ENCODE measurements around the gene RNASE1.
"Not testable (repeated sequence)": the region's sequence is repeated elsewhere in the genome, so short reads cannot be mapped to it uniquely, and the experiment has no call there.

The RNASE1 gene

DNA sequence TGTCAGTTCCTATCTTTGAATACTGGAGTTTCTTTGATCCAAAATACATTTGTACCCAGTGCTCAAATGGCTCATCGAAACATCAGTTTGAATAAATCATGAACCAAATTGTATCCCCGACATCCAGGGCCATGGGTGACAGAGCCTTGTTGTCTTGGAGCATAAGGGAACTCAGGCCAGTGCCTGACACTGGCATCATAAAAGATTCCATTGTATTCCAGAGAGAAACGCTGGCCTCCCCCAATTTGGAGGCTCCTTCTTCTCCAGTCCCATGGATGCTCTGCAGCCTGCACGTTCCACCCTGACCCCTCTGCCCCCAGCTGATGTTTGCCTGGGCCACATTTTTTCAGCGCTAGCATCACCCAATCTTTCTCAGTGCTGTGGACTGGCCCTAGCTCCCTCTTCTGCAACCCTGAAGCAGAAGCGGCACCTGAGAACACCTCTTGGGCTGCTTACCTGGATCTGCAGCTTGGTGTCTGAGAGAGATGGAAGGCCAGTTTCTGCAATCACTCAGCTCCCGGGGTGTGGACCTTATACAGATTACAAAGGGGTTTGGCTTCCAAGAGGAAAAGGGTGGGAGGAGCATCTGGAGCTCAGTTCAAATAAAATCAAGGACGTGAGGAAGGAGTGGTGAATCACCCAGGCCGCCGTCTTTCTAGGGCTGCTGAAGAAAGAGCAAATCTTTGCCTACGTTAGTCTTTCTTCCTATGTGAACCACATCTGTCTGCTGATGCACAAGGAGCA lies at the start of gene RNASE1:
Gene RNASE1, minus strand, starts transcription at position 504 of the 744 bp plus-strand sequence. CDS start 776 bp downstream, outside the sequence.
- FAIRE-seq (no peak), DNase-seq (ENCODE audit: insufficient read length, low spot score) (no peak)

DNA sequence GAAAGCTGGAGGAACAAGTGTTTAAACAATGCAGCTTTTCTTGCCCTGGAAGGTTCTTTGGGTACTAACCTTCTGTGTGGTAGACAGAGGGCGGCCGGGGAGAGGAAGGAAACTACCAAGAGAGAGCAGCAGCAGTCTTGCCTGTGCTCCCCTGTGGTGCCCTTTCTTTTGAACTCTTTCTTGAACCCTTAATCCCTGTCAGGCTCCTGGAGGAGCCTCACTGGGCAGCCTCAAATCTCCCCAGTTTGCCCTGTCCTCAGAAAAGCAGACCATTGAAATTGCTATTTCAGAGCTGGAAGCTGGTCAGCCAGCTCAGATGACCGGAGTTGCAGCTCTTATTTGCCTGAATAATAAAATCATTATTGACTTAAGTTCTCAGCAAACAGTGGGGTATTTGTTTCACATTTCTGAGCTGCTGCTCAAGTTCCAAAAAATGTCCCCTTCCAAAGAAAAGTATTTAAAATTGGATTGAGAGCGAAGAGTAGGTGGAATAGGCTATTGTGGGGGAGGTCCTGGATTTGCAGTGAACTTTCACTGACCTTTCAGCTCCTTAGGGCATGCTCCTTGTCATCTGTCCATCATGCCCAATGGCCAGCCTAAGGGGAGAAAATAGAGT lies 46.4 kb upstream of the RNASE1 start:
- no peak for DNase-seq (ENCODE audit: insufficient read length, low spot score)
- no peak for FAIRE-seq

DNA sequence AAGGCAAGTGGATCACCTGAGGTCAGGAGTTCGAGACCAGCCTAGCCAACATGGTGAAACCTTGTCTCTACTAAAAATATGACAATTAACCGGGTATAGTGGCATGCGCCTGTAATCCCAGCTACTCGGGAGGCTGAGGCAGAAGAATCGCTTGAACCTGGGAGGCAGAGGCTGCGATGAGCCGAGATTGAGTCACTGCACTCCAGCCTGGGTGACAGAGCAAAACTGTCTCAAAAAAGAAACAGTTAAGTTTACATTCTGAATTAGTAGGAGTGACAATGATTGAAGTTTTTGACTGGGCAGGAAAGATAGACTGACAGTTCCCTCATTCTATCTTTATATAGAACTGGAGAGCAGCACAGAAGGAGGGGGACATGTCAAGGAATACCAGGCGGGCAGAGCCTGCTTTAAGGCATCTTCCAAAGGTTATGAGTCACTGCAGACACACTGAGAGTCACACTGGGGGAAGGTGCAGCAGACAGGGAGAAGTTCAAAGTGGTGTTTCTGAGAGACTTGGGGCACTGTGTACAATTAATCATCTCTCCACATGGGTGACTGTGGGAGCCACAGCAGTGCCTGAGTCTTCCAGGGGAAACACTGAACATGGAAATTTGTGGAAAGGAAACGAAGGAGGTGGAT lies 45.8 kb upstream of the RNASE1 start:
- FAIRE-seq (no peak), DNase-seq (ENCODE audit: insufficient read length, low spot score) (no peak)

DNA sequence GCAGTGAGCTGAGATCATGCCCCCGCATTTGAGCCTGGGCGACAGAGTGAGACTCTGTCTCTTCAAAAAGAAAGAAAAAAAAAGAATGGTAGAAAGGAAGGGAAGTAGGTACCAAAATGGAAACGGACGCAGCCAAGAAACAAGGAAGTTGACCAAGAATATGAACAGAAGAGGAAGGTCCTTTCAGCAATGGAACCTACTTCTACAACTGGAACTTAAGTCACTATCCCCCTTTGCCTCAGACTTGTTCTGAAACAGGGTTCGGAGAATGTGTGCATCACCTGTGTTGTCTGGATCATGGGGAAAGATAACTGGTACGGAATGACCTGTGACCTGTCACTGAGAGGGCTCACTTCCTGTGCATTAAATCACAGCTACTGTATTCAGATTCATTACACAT lies 43.9 kb upstream of the RNASE1 start:
- FAIRE-seq: no peak
- DNase-seq (ENCODE audit: insufficient read length, low spot score): no peak

DNA sequence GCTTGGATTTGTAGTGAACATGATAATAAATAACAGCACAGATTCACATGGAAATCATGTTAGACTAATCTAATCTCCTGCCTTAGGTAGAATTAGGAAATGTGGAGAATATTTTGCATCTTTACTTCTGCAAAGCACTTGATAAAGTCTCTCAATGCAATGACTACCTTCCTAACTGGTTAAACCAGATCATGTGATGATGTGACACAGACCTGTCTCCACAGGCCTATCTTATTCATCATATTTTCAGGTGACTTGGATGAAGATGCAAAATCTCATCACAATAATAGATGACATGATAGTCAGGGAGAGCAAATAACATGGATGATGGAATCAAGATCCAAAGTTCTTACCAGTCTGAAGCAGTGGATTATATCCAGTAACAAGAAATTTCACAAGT lies 38.5 kb upstream of the RNASE1 start:
- DNase-seq (ENCODE audit: insufficient read length, low spot score) (no peak), FAIRE-seq (no peak)

DNA sequence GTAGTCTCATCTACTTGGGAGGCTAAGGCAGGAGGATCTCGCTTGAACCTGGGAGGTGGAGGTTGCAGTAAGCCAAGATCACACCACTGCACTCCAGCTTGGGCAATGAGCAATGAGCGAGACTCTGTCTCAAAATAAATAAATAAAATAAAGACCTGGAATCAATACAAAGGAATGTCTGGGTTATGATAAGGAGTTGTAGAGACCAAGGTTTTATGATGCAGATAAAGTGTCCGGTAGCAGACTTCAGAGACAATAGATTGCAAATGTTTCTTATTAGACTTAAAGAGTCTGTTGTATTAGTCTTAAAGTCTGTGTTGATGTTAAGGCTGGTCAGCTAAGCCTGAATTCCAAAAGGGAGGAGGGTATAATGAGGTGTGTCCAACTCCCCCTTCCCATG lies 35.2 kb upstream of the RNASE1 start:
- FAIRE-seq (no peak), DNase-seq (ENCODE audit: insufficient read length, low spot score) (no peak)

DNA sequence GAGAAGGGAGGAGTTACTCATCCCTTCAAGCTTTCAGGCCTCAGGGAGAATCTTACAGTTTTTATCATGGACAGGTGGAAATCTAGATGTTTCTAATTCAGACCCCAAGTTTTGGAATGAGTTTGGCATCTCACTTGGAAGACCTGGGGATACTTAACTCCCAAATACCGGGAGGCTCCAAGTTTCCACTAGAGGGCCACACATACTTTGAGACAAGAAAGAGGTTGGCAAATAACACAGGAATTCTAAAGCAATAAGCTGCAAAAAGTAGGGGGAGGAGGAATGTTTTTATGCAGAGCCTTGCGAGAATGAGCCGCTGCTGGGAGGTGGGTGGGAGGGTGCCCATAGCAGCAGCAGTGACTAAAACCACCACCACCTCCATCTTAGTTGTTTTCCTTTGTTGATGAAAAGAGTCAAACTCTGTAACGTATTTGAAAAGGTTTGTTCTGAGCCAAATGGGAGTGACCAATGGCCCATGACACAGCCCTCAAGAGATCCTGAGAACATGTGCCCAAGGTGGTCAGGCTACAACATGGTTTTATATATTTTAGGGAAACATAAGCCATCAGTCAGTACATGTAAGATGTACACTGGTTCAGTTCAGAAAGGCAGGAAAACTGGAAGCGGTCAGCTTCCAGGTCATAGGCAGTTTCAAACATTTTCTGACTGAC lies 34.2 kb upstream of the RNASE1 start:
- DNase-seq (ENCODE audit: insufficient read length, low spot score) (no peak), FAIRE-seq (no peak)

DNA sequence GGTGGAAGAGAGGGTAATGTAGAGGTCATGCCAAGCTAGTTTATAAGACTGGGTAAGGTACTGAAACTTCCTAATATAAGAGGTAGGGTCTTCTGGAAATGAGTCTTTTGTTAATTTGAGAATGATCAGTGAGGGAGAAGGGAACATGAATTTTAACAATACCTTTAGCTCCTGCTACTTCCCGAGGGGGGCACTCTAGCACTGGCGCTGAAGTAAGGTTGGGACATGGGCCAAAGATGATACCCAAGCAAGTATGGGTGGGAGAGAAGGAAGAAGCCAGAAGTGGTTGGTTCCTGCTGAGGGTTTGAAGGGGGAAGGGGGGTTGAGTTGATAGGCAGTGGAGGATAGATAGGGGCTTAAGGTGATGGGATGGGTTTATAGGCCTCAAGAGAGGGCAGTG lies 32.3 kb upstream of the RNASE1 start:
- no peak for DNase-seq (ENCODE audit: insufficient read length, low spot score)
- FAIRE-seq: no peak

DNA sequence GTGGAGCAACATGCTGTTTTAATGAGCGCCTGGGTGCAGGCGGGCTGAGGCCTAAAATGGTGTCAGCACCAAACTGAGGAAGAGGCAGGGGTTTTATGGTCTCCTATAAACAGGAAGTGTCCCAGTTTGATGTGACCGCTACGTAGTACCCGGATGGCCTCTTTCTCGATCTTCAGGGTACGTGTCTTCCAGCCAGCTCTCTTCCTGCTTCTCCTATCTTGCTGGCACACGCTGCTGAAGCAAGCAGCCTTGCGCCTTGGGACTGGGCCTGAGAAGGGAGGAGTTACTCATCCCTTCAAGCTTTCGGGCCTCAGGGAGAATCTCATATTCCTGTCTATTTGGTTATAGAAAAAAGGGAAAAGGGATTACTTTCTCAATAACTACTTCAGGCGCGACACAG lies 28.2 kb upstream of the RNASE1 start:
- FAIRE-seq (no peak), DNase-seq (ENCODE audit: insufficient read length, low spot score) (no peak)

DNA sequence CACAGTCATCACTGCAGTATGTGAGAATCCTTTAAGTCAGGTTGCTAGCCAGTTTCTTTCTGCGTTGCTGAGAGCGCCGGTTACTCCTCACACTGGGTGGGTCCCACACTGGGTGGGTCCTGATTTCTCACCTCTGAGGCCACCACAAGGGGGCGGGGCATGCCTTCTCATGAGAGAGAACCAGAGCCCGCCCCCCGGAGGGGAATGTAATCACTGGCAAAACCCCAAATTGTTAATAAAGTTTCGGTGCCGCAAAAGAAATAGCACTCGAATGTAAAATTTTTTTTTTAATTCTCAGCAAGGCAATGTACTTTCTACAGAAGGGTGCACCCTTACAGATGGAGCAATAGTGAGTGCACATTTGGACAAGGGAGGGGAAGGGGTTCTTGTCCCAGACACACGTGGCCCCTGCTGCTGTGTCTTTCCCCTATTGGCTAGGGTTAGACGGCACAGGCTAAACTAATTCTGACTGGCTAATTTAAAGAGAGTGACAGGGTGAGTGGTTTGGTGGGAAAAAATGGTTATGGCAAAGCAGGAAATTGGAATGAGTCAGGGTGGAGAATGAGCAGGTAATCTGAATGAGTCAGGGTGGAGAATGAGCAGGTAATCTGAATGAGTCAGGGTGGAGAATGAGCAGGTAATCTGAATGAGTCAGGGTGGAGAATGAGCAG lies 25.5 kb upstream of the RNASE1 start:
- not testable (repeated sequence) for FAIRE-seq; DNase-seq (ENCODE audit: insufficient read length, low spot score)

DNA sequence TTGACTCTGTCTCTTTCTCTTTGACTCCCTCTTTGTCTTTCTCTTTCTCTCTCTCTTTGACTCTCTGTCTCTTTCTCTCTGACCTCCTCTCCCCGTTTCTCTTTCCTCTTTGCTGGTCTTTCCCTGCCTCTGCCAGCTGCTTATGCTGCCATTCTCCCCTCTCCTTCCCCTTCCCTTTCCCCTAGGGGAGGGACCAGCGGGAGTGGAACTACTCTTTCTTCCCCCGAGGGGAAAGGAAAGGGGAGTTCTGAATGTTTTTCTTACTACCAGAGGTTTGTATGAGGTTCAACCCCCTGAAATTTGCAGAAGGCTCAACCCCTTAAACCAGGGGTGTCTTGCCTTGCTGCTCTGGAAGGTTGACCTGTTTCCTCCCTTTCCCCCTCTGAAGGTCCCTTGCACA lies 24.7 kb upstream of the RNASE1 start:
- no peak for DNase-seq (ENCODE audit: insufficient read length, low spot score)
- FAIRE-seq: no peak

DNA sequence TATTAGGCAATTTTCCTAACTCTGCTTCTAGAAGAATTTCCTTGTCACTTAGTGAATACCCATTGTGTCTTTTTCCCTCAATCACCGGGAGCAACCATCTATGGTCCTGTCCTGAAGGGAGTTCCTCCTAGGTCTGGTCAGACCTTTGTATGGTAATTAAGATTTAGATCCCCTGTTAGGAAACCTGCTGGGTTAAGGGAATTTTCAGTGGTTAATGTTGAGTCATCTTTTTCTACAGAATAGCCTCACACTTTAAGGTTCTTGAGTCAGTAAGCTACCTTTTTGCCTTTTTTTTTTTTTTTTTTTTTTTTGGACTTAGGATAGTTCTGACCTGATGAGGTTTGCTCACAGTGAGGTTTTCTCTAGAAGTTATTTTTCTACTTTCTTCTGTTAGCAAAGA lies 24.0 kb upstream of the RNASE1 start:
- not testable (repeated sequence) for DNase-seq (ENCODE audit: insufficient read length, low spot score); FAIRE-seq

DNA sequence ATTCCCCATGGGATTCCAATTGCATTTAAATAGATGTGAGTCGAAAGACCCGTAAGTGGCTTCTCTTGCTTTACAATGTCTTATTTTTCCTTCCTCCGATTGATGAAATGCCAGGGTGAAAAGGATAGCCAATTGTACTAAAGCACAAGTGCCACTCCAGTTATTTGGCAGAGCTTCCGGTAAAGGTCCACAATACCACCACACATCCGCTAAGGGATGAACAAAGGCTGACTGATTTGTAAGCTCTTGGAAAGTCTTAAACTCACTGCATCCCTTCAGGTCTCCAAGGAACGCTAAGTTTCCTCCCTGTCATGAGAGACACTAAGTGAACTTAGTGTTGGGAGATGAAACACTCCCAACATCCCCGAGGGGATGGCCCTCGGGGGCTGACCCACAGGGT lies 21.2 kb upstream of the RNASE1 start:
- DNase-seq (ENCODE audit: insufficient read length, low spot score) (no peak), FAIRE-seq (no peak)

DNA sequence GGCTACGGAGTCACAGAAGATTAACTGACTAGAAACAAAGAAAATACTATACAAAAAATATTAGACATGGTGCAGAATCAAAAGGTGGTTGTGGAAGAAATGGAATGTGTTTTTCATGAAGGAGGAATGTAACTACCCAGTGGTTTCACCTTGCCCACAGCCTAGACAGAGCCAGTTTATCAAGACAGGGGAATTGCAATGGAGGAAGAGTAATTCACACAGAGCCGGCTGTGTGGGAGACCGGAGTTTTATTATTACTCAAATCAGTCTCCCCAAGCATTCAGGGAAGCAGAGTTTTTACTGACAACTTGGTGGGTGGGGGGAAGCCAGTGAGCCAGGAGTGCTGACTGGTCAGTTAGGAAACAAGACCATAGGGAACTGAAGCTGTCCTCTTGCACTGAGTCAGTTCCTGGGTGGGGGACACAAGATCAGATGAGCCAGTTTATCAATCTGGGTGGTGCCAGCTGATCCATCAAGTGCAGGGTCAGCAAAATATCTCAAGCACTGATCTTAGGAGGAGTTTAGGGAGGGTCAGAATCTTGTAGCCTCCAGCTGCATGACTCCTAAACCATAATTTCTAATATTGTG lies 19.0 kb upstream of the RNASE1 start:
- DNase-seq (ENCODE audit: insufficient read length, low spot score); FAIRE-seq: not testable (repeated sequence)

DNA sequence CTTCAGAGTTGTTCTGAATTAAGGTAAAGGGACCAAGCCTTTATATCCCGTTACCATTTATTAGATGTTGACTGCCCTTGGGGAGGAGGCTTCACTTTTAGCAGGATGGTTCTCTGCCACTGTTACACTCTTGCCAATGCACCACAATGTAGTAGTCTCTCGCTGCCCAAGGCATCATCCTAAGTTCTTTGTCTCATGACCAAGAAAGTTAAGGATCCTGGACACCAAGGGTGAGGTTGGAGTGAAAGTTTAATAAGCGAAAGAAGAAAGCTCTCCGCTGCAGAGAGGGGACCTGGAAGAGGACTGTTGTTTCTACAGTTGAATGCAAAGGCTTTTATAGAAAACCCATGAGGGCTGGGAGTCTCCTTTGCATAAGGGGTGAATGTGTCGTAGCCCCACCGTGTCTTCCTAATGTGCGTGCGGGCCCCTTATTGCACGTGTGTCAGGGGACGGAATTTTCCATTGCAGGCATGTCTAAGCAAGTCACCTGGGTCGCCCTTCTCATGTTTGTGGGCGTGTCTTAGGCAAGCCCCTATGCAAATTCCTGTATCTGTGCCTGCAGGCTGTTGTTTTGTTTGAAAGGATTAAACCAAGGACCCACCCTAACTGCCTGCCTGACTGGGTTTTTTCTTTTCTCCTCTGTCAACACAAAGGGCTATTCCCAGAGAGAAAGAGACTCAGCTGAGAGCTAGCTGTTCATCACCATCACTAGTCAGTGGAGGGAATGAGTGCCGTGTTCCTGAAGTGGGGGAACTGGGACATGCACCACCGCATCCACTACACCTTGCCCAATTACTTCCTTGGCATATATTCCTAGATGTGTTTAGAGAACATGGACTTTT lies 17.6 kb upstream of the RNASE1 start:
- FAIRE-seq: no peak
- no peak for DNase-seq (ENCODE audit: insufficient read length, low spot score)

DNA sequence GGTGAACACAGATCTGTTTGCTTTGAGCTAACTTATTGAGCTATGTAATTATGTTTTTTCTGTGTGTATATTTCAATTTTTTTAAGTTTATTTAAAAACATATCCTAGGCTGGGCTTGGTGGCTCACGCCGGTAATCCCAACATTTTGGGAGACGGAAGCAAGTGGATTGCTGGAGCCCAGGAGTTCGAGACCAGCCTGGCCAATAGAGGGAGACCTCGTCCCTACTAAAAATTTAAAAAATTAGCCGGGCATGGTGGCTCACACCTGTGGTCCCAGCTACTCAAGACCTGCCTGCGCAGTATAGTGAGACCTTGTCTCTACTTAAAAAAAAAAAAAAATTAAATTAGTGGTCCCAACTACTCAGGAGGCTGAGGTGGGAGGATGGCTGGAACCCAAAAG lies 16.2 kb upstream of the RNASE1 start:
- FAIRE-seq (no peak), DNase-seq (ENCODE audit: insufficient read length, low spot score) (no peak)

DNA sequence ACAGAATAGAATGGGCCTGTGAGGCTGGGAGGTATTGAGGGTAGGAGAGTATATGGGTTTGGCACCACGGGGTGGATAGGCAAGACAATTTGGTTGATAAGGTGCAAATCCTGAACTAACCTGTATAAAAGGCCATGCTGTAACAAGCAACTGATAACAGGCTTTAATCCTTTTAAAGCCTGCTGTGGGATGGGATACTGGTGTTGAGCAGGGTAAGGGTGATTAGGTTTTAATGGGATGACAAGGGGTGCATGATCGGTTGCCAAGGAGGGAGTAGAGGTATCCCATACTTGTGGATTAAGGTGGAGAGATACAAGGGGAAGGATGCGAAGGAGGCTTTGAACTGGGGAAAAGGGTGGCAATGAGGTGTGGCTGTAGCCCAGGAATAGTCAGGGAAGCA lies 13.3 kb upstream of the RNASE1 start:
- DNase-seq (ENCODE audit: insufficient read length, low spot score); FAIRE-seq: not testable (repeated sequence)

DNA sequence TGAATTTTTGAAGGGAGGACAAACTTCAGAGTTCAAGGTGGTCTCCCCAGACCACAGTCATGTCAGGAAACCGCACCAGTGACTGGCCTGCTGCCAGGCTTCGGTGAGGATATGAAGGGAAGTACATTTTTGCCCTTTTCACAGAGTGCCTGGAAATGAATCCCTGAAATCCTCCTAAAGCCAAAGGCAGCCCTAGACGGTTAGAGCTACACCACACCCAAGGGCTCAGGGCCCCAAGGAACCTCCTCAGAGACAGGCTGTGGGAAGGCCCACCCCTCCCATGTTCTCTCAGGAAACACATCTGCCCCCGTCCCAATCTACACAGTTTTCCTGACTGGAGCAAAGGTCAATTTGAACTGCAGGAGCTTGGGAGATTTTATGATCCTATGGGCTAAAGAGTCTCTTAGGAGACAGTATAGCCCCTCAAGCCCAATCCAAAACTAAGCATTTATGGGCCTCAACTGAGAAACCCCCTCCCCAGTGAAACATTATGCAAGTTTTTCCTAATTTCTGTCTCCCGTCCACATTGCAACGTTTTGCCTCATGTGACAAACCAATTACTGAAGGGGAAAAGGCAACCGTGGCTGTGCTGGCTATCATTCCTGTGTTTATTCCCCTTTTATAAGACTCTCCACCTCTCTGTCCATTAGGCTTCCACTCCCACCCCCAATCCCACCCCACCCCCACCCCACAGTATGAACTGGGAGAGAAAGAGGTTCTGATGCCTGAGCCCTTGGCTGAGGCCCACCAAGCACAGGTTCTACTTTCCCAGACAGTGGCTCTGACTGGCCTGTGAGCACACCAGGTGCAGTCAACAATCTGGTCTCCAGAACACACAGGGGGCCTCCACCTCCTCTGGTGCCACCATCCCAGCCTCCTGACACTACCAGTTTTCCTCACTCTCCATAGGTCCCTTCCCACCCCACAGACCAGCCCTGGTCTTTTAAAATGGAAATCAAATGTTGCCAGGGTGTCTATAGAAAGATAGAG lies 9.6 kb upstream of the RNASE1 start:
- no peak for FAIRE-seq

More for the DNA sequence above, 9.6 kb upstream of the RNASE1 start:
- no peak for DNase-seq (ENCODE audit: insufficient read length, low spot score)
